ENCODE measurements around the gene DDR1.

- no peak for TF ChIP-seq POLR2A (IDR thresholded peaks at IDR 0.05)
- TF ChIP-seq CTCF (IDR thresholded peaks at IDR 0.05) = no peak
Measured at GRCh38 chr6:30879684-30880427, 4.5 kb upstream of the DDR1 start.

Measured in uterus (tissue), 2 donors.